Stimulated activated naive CD8-positive, alpha-beta T cell treated with anti-CD3 and anti-CD28 coated beads, Interleukin-15, Interleukin-2, amounts not matched to agents 100 ng/mL and 50 ng/mL, for 24 hours (primary cell): ENCODE data around the gene LRRTM1.

ENCODE experiments used
- H3K27ac Mint-ChIP-seq: one replicate; pipeline ENCODE4 v1.8.0; 2021; ENCODE audit warnings: mild to moderate bottlenecking, mixed read lengths
- H3K27me3 Mint-ChIP-seq: one replicate; pipeline ENCODE4 v1.8.0; 2021; ENCODE audit warnings: mixed read lengths
- H3K36me3 Mint-ChIP-seq: one replicate; pipeline ENCODE4 v1.8.0; 2021; ENCODE audit warnings: low read depth, mixed read lengths
- H3K4me1 Mint-ChIP-seq: one replicate; pipeline ENCODE4 v1.8.0; 2021; ENCODE audit warnings: low read depth, mixed read lengths
- H3K4me3 Mint-ChIP-seq: one replicate; pipeline ENCODE4 v1.8.0; 2021; ENCODE audit warnings: mild to moderate bottlenecking, mixed read lengths
- H3K9me3 Mint-ChIP-seq: one replicate; pipeline ENCODE4 v1.8.0; 2021; ENCODE audit warnings: mixed read lengths

Gene LRRTM1

DNA sequence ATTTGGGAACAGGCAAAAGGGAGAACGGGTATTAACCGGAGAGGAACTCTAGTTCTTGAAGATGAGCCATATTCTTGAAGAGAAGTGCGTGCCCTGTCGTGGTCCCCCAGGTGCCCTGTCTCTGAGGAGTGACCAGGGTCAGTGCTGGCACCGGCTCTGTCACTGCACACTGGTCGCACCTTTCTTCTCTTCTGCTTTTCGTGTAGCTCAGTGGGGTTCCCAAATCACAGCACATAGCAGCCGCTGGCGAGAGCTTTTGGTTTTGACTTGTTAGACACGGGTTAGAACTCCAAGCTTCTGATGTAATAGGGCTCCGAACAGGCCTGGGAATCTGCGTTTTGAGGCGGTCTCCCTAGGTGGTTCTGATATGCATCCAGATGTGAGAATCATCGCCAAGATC lies 18.4 kb upstream of the LRRTM1 start:
- Mint-ChIP-seq H3K27ac (no peak overlapping the region), H3K4me3 (no peak overlapping the region), H3K27me3 (peaks cover 7% of the 10 kb centered on the region), H3K36me3 (no peaks in the 10 kb centered on the region), H3K4me1 (no peaks in the 10 kb centered on the region), H3K9me3 (no peaks in the 10 kb centered on the region)

DNA sequence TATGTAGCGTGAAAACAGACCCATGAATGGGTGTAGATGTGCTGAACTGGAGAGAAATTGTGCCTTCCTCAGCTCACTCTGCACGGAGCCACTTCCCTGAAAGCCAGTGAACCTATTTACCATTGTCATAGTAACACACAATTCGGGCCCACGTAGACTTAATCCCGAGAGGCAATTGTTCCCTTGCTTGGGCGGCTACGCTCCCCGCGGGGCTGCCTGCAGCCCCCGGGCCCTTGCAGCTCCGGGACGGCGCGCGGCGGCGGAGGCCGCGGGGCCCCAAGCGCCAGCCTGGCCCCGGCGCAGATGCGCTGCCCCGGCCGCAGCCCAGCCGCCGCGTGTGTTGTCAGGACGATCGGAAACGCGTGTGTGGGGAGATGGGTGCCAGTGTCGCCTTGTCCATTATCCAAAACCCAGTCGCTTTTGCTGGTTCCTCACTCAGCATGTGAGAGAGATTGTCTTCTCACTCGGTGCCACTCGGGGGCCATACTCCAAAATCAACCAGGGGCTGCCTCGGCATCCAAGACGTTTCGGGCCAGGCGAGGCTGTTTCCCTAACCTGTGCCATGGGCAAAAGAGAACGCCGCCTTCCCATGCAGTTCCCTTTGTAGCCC lies 17.9 kb upstream of the LRRTM1 start:
- no peaks in the 10 kb centered on the region for H3K4me1 Mint-ChIP-seq
- no peaks in the 10 kb centered on the region for H3K36me3 Mint-ChIP-seq
- no peaks in the 10 kb centered on the region for H3K9me3 Mint-ChIP-seq
- H3K4me3 Mint-ChIP-seq, result no peak overlapping the region
- H3K27me3 Mint-ChIP-seq, result peaks cover 7% of the 10 kb centered on the region
- no peak overlapping the region for H3K27ac Mint-ChIP-seq

DNA sequence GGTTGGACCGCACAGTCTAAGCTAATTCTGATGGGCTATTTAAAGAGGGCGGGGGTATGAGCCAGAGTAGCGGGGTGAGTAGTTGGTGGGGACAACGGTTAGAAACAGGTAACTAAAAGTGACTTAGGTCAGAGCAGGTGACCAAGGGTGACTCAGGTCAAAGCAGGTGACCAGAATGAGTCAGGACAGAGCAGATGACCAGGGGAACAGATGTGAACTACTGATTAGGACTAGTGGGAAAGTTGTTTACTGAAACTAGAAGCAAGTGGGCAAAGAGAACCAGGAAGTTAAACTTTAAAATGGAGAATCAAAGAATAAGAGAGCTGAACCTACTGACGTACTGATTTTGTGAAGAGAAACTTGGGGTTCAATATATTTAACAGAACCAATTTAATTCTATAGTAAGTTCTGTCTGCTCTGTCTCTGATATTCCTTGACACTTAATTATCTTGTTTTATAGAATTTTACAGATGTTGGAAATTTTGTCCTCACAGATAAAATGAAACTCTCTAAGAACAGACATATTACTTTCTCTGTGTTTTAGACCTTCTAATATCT lies 7.8 kb upstream of the LRRTM1 start:
- Mint-ChIP-seq H3K4me1 (no peaks in the 10 kb centered on the region), H3K27ac (no peak overlapping the region), H3K4me3 (no peak overlapping the region), H3K9me3 (peaks cover 9% of the 10 kb centered on the region), H3K36me3 (no peaks in the 10 kb centered on the region), H3K27me3 (no peaks in the 10 kb centered on the region)

DNA sequence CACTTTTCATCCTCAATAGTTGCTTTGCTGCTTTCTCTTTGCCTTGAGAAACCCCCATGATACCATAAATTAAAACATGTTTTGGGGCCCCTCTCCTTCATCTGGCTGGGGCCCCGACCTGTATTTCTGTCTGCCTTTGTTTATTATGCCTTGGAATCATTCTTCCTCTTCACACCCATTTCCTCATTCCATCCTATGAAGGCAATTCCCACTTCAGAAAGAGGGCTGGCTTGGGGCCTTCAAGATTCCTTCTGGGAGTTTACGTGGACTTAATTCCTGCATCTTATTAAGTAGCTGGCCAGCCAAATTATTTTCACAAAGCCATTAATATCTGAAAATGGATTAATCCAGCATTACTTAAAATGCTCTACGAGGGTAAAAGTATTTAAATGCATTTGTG lies 6.8 kb upstream of the LRRTM1 start:
- Mint-ChIP-seq H3K27me3 (peaks cover 2% of the 10 kb centered on the region), H3K4me3 (no peak overlapping the region), H3K9me3 (peaks cover 9% of the 10 kb centered on the region), H3K27ac (no peak overlapping the region), H3K4me1 (no peaks in the 10 kb centered on the region), H3K36me3 (no peaks in the 10 kb centered on the region)

DNA sequence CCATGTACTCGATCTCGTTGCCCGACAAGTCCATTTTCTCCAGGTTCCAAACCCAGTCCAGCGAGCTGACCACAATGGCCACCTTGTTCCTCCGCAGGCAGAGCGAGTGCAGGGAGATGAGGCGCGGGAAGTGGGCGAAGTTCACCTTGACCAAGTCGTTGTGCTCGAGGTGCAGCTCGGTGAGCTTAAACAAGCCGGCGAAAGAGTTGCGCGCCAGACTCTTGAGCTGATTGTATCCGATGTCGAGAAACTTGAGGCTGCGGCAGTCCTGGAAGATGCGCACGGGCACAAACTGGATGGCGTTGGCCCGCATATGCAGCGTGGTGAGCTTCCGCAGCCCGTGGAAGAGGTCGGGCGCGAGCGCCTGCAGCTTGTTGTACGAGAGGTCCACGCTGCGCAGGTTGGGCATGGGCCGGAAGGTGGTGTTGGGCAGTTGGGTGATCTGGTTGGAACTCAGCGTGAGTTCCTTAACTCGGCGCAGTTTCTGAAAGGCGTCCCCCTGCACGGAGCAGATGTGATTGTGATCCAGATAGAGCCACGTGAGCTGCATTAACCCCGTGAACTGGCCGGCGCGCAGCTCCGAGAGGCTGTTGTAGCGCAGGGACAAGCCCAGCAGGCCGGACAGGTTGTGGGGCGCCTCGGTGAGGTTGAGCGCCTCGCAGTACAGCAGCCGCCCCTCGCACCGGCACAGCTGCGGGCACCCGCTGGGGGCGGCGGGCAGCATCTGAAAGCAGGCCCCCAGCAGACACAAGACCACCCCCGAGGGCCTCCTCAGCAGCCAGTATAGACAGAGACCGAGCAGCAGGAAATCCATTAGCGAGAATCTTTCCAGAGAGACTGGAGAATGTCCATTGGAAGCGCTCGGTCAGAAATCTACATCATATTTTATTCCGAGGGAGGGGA lies 1.3 kb downstream of the LRRTM1 start:
- Mint-ChIP-seq H3K4me3 (no peak overlapping the region), H3K27me3 (peaks cover 52% of the 10 kb centered on the region), H3K9me3 (no peaks in the 10 kb centered on the region), H3K4me1 (no peaks in the 10 kb centered on the region), H3K36me3 (no peaks in the 10 kb centered on the region), H3K27ac (no peak overlapping the region)

DNA sequence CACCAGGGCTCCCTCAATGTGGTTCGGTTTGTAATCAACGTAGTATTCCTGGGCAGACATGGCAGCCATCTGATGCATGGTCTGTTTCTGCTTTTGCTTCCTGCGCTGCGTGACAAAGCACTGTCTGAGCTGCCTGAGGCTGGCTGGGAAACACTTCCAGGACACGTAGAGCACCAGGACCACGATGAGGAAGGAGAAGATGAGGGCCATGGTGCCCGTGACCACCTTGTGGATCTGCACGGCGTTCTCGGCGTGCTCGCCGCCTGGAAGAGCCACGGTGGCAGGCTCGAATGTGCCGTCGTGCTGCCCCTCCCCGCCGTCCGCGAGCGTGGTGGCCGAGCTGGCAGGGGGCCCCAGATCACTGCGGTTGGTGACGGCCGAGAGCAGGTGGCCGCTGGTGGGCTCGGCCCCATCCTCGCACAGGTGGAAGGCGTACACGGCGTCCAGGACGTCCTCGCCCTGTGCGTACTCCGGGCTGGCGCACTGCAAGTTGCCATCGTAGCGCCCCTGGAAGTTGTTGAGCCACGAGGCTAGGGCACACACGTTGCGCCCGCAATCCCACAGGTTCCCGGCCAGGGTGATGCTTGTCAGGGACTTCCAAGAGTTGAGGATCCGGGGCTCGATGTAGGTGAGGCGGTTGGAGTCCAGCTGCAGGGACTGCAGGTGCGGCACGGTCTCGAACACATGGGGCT lies 2.1 kb downstream of the LRRTM1 start:
- H3K27me3 Mint-ChIP-seq, result peaks cover 52% of the 10 kb centered on the region
- H3K36me3 Mint-ChIP-seq, result no peaks in the 10 kb centered on the region
- no peak overlapping the region for H3K27ac Mint-ChIP-seq
- no peaks in the 10 kb centered on the region for H3K9me3 Mint-ChIP-seq
- H3K4me1 Mint-ChIP-seq, result no peaks in the 10 kb centered on the region
- H3K4me3 Mint-ChIP-seq, result no peak overlapping the region

- no peak overlapping the region for H3K4me3 Mint-ChIP-seq
- no peak overlapping the region for H3K27ac Mint-ChIP-seq
- no peaks in the 10 kb centered on the region for H3K9me3 Mint-ChIP-seq
- H3K4me1 Mint-ChIP-seq, result no peaks in the 10 kb centered on the region
- no peaks in the 10 kb centered on the region for H3K36me3 Mint-ChIP-seq
- peaks cover 52% of the 10 kb centered on the region for H3K27me3 Mint-ChIP-seq
These were observed 2.6 kb downstream of the LRRTM1 start for GRCh38 chr2:80302001-80302313.

- Mint-ChIP-seq H3K4me3 (no peak overlapping the region), H3K27ac (no peak overlapping the region), H3K4me1 (no peaks in the 10 kb centered on the region), H3K27me3 (peaks cover 47% of the 10 kb centered on the region), H3K36me3 (no peaks in the 10 kb centered on the region), H3K9me3 (no peaks in the 10 kb centered on the region)
These were observed 3.6 kb downstream of the LRRTM1 start for GRCh38 chr2:80300954-80301353.

GRCh38 chr2:80300346-80300745 lies 4.2 kb downstream of the LRRTM1 start:
- H3K9me3 Mint-ChIP-seq, result no peaks in the 10 kb centered on the region
- no peak overlapping the region for H3K27ac Mint-ChIP-seq
- no peaks in the 10 kb centered on the region for H3K36me3 Mint-ChIP-seq
- no peak overlapping the region for H3K4me3 Mint-ChIP-seq
- H3K4me1 Mint-ChIP-seq, result no peaks in the 10 kb centered on the region
- peaks cover 46% of the 10 kb centered on the region for H3K27me3 Mint-ChIP-seq

- no peak overlapping the region for H3K27ac Mint-ChIP-seq
- peaks cover 39% of the 10 kb centered on the region for H3K27me3 Mint-ChIP-seq
- H3K4me3 Mint-ChIP-seq, result no peak overlapping the region
- no peaks in the 10 kb centered on the region for H3K9me3 Mint-ChIP-seq
- no peaks in the 10 kb centered on the region for H3K36me3 Mint-ChIP-seq
- no peaks in the 10 kb centered on the region for H3K4me1 Mint-ChIP-seq
These were observed 4.9 kb downstream of the LRRTM1 start for GRCh38 chr2:80299661-80300060.

DNA sequence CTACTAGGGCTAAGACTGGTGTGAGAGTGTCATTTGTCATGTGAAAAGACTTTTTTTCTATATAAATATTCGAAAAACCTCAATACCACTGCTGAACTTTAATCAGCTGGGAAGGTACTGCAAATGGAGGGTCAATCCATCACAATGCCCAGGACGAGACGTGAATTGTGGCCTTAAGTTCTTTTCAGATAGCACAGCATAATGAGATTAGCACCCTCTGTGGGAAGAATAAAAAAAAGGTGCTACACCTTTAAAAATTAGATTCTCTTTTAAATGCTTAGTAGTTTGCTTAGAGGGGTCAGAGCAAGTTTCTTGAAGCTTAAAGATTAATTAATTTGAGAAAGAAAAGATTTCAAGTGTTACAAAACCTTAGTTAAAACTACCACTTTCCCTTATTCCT lies 5.6 kb downstream of the LRRTM1 start:
- H3K27me3 Mint-ChIP-seq, result peaks cover 35% of the 10 kb centered on the region
- no peaks in the 10 kb centered on the region for H3K36me3 Mint-ChIP-seq
- no peaks in the 10 kb centered on the region for H3K4me1 Mint-ChIP-seq
- H3K27ac Mint-ChIP-seq, result no peak overlapping the region
- H3K4me3 Mint-ChIP-seq, result no peak overlapping the region
- no peaks in the 10 kb centered on the region for H3K9me3 Mint-ChIP-seq

DNA sequence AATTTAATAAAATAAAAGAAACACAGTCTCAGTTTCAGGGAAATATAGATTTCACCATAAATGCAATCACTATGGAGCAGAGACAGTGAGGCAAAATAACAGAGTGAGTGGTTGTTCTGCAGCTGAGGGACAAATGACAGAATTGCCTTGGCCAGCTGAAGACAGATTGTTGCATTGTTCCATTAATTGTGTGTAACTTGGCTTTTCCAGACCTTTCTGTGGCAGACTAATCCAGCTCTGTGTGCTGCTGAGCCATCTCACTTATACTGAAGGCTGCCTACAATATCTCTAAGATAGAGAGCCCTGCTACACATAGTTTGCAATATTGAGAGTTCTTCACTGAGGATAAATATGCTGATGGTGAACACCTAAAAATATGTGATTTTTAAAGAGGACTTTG lies 11.5 kb downstream of the LRRTM1 start:
- H3K4me1 Mint-ChIP-seq, result no peaks in the 10 kb centered on the region
- H3K27ac Mint-ChIP-seq, result no peak overlapping the region
- H3K9me3 Mint-ChIP-seq, result no peaks in the 10 kb centered on the region
- no peak overlapping the region for H3K4me3 Mint-ChIP-seq
- no peaks in the 10 kb centered on the region for H3K36me3 Mint-ChIP-seq
- H3K27me3 Mint-ChIP-seq, result no peaks in the 10 kb centered on the region

DNA sequence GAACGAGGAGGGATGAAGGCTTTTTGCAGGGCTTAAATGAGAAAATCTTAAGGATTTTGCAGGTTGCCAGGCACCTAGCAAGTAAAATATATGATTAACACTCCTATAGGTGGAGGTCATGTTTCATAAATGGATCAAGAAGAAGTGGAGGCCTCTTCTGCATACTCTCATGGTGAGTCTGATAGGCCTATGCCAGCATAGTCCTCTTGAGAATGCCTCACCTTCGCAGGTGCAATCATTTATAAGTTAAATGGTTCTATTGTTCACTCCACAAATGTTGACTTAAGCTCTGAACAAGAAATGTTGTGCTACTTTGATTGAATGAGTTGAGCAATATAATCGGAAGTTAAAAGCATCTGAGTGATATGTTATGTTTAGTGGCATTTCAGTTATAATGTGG lies 12.1 kb downstream of the LRRTM1 start:
- H3K27ac Mint-ChIP-seq, result no peak overlapping the region
- no peaks in the 10 kb centered on the region for H3K36me3 Mint-ChIP-seq
- no peaks in the 10 kb centered on the region for H3K4me1 Mint-ChIP-seq
- no peaks in the 10 kb centered on the region for H3K9me3 Mint-ChIP-seq
- H3K4me3 Mint-ChIP-seq, result no peak overlapping the region
- no peaks in the 10 kb centered on the region for H3K27me3 Mint-ChIP-seq

- Mint-ChIP-seq H3K36me3 (no peaks in the 10 kb centered on the region), H3K4me3 (no peak overlapping the region), H3K27me3 (no peaks in the 10 kb centered on the region), H3K4me1 (no peaks in the 10 kb centered on the region), H3K27ac (no peak overlapping the region), H3K9me3 (no peaks in the 10 kb centered on the region)
These were observed 12.9 kb downstream of the LRRTM1 start for GRCh38 chr2:80291656-80292055.

- no peaks in the 10 kb centered on the region for H3K27me3 Mint-ChIP-seq
- no peaks in the 10 kb centered on the region for H3K36me3 Mint-ChIP-seq
- H3K4me1 Mint-ChIP-seq, result no peaks in the 10 kb centered on the region
- no peak overlapping the region for H3K27ac Mint-ChIP-seq
- H3K4me3 Mint-ChIP-seq, result no peak overlapping the region
- H3K9me3 Mint-ChIP-seq, result peaks cover 4% of the 10 kb centered on the region
These were observed 16.0 kb downstream of the LRRTM1 start for GRCh38 chr2:80288576-80288975.
